ENCODE results near the gene SYT8.

Gene SYT8

DNA sequence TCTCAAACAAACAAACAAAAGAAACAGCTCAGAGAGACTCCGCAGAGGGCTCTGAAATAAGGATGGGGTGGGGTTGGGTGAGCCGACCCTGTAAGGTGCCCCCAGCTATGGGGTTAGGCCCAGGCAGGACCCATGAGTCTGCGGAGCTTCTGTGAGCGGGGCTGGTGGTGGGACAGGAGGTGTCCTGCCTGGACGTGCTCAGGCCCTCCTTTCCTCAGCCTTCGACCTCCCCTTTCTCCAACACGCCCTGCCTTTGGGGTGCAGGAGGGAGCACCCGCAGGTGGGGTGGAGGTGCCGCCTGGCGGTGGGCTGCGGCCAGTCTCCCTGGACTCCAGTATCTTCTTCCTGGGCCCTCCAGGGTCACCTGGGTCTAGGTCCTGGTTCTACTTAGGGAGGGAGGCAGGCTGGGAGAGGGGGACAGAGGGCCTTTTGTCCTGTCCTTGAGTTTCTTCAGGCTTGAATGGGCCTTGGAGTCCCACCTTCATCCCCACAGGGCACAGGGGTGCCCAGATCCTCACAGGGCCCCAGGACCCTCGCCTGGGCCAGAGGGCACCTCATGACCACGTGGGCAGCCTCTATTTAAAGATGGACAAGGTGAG, 44.7 kb downstream of the SYT8 start:
- Histone ChIP-seq H3K36me3 (no peaks in the 10 kb centered on the region), H3K4me3 (ENCODE audit: low read depth, low read length) (no peak overlapping the region), H3K4me1 (peaks cover 15% of the 10 kb centered on the region), H3K27me3 (no peaks in the 10 kb centered on the region), H3K9me3 (no peaks in the 10 kb centered on the region)
- no peak for DNase-seq
- TF ChIP-seq, protein P1, sequence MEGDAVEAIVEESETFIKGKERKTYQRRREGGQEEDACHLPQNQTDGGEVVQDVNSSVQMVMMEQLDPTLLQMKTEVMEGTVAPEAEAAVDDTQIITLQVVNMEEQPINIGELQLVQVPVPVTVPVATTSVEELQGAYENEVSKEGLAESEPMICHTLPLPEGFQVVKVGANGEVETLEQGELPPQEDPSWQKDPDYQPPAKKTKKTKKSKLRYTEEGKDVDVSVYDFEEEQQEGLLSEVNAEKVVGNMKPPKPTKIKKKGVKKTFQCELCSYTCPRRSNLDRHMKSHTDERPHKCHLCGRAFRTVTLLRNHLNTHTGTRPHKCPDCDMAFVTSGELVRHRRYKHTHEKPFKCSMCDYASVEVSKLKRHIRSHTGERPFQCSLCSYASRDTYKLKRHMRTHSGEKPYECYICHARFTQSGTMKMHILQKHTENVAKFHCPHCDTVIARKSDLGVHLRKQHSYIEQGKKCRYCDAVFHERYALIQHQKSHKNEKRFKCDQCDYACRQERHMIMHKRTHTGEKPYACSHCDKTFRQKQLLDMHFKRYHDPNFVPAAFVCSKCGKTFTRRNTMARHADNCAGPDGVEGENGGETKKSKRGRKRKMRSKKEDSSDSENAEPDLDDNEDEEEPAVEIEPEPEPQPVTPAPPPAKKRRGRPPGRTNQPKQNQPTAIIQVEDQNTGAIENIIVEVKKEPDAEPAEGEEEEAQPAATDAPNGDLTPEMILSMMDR (IDR thresholded peaks at IDR 0.05; ENCODE audit: low read depth, low read length), result no peak

DNA sequence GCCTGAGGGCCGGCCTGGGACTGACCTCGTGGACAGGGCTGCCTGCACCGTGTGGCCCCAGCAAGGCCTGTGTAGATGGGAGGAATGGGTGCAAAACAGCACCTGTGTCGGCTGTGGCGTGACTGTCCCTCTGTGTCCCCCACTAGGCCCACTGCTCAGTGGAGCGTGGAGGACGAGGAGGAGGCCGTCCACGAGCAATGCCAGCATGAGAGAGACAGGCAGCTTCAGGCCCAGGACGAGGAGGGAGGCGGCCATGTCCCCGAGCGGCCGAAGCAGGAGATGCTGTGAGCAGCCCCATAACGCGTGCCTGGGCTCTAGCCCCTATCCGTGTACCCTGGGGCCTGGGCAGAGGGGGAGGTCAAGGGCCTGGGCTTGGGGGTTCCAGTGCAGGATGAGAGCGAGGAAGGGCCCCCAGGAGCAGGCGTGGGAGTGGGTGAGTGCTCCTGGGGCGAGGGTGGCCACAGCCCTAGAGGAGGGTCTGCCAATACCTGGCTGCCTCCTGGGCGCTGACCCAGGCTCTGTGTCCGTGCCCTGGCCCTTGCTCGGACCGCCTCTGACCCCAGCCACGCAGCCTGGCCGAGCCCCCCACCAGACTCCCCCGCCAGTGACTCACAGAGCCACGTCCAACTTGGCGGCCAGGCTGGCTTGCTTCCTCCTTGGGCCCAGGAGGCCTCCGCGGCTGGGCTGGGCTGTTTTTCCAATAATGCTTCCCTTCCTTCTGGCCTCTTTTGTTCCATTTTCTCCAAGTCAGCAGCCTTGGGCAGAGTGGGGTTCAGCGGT, 45.3 kb downstream of the SYT8 start:
- H3K36me3 ChIP-seq, result no peaks in the 10 kb centered on the region
- TF ChIP-seq, protein P1 (IDR thresholded peaks at IDR 0.05; ENCODE audit: low read depth, low read length), result no peak
- H3K9me3 ChIP-seq, result no peaks in the 10 kb centered on the region
- peaks cover 15% of the 10 kb centered on the region for H3K4me1 ChIP-seq
- no peak overlapping the region for H3K4me3 ChIP-seq (ENCODE audit: low read depth, low read length)
- no peaks in the 10 kb centered on the region for H3K27me3 ChIP-seq
- no peak for DNase-seq

DNA sequence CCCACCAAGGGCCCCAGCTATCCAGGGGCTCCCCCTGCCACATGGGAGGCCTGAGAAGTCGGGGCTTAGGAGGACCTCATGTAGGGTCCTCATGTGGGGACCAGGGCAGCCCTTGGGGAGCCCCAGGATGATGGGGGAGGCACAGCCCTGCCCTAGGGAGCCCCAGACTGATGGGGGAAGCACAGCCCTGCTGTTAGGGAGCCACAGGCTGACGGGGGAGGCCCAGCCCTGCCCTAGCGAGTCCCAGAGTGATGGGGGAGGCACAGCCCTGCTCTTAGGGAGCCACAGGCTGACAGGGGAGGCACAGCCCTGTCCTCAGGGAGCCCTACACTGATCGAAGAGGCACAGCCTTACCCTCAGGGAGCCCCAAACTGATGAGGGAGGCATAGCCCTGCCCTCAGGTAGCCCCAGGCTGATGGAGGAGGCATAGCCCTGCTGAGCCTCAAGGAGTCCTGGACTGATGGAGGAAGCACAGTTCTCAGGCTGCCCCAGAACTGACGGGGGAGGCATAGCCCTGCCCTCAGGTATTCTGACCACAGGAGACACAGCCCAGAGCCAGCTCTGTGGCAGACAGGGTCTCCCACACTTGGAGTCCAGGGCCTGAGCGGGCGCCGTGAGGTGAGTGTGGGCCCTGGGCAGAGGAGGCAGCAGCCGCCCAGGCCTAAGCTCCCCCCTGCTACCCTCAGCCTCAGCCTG, 46.1 kb downstream of the SYT8 start:
- peaks cover 15% of the 10 kb centered on the region for H3K4me1 ChIP-seq
- TF ChIP-seq, protein P1 (IDR thresholded peaks at IDR 0.05; ENCODE audit: low read depth, low read length), result no peak
- H3K27me3 ChIP-seq, result no peaks in the 10 kb centered on the region
- H3K36me3 ChIP-seq, result no peaks in the 10 kb centered on the region
- H3K4me3 ChIP-seq (ENCODE audit: low read depth, low read length), result no peak overlapping the region
- no peaks in the 10 kb centered on the region for H3K9me3 ChIP-seq
- DNase-seq, result no peak

DNA sequence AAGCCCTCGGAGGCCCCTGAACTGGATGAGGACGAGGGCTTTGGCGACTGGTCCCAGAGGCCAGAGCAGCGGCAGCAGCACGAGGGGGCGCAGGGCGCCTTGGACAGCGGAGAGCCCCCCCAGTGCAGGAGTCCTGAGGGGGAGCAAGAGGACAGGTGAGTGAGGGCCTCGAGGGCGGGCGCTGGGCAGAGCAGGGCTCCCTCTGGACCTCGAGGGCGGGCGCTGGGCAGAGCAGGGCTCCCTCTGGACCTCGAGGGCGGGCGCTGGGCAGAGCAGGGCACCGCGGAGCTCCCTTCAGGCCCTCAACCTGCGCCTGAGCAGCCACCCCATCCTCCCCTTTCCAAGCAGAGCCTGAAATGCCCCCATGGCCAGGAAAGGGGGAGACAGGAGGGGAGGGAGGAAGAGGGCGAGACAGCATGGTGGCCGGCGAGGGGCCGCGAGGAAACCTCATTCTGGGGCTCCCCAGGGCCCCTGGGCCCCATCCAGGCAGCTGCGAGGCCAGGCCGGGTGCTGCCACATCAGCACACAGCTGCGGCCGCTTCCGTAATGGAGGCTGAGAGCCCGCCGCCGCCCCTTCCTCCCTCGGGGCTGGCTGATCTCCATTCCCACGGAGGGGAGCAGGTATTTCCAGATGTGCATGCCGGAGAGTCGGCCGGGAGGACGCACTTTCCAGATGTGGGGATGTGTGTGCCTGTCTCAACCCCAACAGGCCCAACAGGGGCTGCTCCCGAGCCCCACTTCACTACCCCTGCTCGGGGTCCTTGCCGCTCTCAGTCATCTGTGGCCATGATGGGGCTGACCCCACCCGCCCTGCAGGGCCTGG, 46.9 kb downstream of the SYT8 start:
- H3K9me3 ChIP-seq, result no peaks in the 10 kb centered on the region
- peaks cover 9% of the 10 kb centered on the region for H3K4me1 ChIP-seq

DNA sequence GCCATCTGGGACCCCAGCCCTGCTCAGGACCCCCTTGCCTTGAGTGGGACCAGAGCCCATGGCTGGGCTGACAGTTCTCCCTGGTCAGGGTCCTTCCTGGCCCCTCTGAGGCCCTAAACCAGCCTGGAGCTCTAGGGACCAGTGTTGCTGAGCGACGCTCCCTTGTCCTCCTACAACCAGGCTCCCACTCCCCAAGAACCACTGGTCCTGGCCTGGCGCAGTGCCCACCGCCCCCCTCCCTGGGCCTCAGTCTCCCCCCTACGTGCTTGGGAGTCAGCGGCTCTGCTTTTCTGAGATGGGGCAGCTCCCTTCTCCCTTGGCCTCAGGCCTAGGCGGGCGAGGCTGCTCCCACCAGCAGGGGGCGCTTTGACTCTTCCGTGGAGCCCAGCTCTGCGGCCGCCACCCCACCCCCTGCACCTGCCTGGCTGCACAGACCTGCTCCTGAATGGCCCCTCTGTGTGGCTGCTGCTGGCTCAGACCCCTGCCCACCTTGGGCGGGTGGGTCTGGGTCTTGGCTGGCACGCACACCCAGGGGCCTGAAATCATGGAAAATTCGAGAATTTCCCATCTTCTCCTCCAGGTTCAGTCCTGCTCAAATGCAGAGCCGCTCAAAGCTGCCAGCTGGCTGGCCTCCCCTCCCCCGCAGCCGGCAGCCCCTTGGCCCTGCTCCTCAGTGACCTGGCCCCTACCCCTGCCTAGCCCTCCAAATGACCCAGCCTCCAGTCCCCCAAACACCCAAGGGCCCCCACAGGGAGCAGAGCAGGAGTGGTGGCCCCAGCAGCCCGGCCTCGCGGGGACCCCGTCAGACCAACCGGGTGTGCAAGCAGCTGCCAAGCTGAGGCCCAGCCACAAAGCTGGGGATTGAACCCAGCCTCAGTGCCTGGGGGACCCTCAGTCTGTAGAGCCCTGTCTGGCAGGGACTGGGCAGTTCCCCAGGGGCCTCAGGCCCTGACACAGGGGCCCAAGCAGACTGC, 47.8 kb downstream of the SYT8 start:
- H3K36me3 ChIP-seq, result no peaks in the 10 kb centered on the region
- H3K9me3 ChIP-seq, result no peaks in the 10 kb centered on the region
- peak; percentile 85 for DNase-seq
- TF ChIP-seq, protein P1 (IDR thresholded peaks at IDR 0.05; ENCODE audit: low read depth, low read length), result peak; percentile 73
- H3K4me3 ChIP-seq (ENCODE audit: low read depth, low read length), result no peak overlapping the region
- peaks cover 9% of the 10 kb centered on the region for H3K4me1 ChIP-seq
- no peaks in the 10 kb centered on the region for H3K27me3 ChIP-seq

More for the DNA sequence above, 46.9 kb downstream of the SYT8 start:
- TF ChIP-seq, protein P1 (IDR thresholded peaks at IDR 0.05; ENCODE audit: low read depth, low read length), result no peak
- Histone ChIP-seq H3K4me3 (ENCODE audit: low read depth, low read length) (no peak overlapping the region), H3K27me3 (no peaks in the 10 kb centered on the region), H3K36me3 (no peaks in the 10 kb centered on the region)
- DNase-seq, result no peak

All from BE2C (cell line).